Endothelial cell of umbilical vein (primary cell): ENCODE measurements around the gene ZDBF2. TPM values are rescaled to one million over a fixed set of nuclear protein-coding genes. Genes with fewer than 3 reads are reported as not detected.

ENCODE experiments used
- BruUV-seq: library from RNA; stranded (reverse); fragments of 400-500 nt; replicated peaks from 2 replicates; lab custom pipeline; 2021; lab: Mats Ljungman, UMichigan
- CTCF ChIA-PET: fragments of 300-600, 350-600 bp; sonication (Branson Sonifier 250); formaldehyde crosslinking; loops from one replicate; lab custom pipeline; 2021; ENCODE audit warnings: antibody characterized with exemption, inconsistent platforms; lab: Charles Lee
- POLR2A ChIA-PET: fragments of 300-600, 350-600 bp; sonication (Branson Sonifier 250); formaldehyde crosslinking; loops from one replicate; lab custom pipeline; 2021; ENCODE audit warnings: antibody characterized with exemption, inconsistent platforms; lab: Charles Lee
- DNase-seq: peaks from one replicate; pipeline ENCODE4 v3.0.0-alpha.2; 2011; ENCODE audit warnings: low read depth, low spot score
- FAIRE-seq: peaks from 2 replicates; lab custom pipeline; 2011; peaks lifted over from hg19 to GRCh38; lab: Jason Lieb, UNC
- H2AFZ ChIP-seq: 2 replicates; pipeline ENCODE4 v1.6.0; 2012; ENCODE audit warnings: low read depth, low read length, control low read depth, inconsistent platforms
- H3K27ac ChIP-seq: 2 replicates; pipeline ENCODE4 v1.5.1; 2011; ENCODE audit warnings: low read depth, mild to moderate bottlenecking, control low read depth, low read length, moderate library complexity; ENCODE audit not compliant: insufficient read depth
- H3K27me3 ChIP-seq, 2 experiments: 2 replicates each; pipeline versions ENCODE4 v1.6.0 to v1.6.1; 2011; ENCODE audit warnings: low read length in 2 of 2, mixed read lengths in 1 of 2; ENCODE audit not compliant: control insufficient read depth in 2 of 2, insufficient read depth in 2 of 2
- H3K36me3 ChIP-seq, 2 experiments: 2 replicates in 1 of 2; 3 replicates in 1 of 2; pipeline ENCODE4 v1.5.1; 2011; ENCODE audit warnings: low read length in 2 of 2, mild to moderate bottlenecking in 1 of 2, moderate library complexity in 1 of 2; ENCODE audit not compliant: control insufficient read depth in 2 of 2, insufficient read depth in 2 of 2; ENCODE audit errors: extremely low read depth in 1 of 2
- H3K4me1 ChIP-seq: 3 replicates; pipeline ENCODE4 v1.5.1; 2011; ENCODE audit warnings: mild to moderate bottlenecking, low read length; ENCODE audit not compliant: control insufficient read depth, insufficient read depth; ENCODE audit errors: extremely low read depth
- H3K4me2 ChIP-seq: 2 replicates; pipeline ENCODE4 v1.6.1; 2011; ENCODE audit warnings: low read length, control low read depth, mixed read lengths; ENCODE audit not compliant: insufficient read depth
- H3K4me3 ChIP-seq, 3 experiments: fragments of 200-600 bp in 1 of 3; sonication (generic), shearing (Covaris generic) in 1 of 3; replicated peaks in 1 of 3; 2 replicates each; pipeline ENCODE4 v1.5.1; 2011 to 2016; ENCODE audit warnings: control low read depth in 3 of 3, low read length in 3 of 3, mild to moderate bottlenecking in 2 of 3, inconsistent platforms in 1 of 3, low read depth in 1 of 3, moderate library complexity in 1 of 3; ENCODE audit not compliant: insufficient read depth in 1 of 3
- H3K79me2 ChIP-seq: 2 replicates; pipeline ENCODE4 v1.6.0; 2012; ENCODE audit warnings: low read length, inconsistent platforms; ENCODE audit not compliant: control insufficient read depth, insufficient read depth
- H3K9ac ChIP-seq: replicated peaks from 2 replicates; pipeline ENCODE3; 2011; ENCODE audit warnings: low read length, control low read depth; ENCODE audit not compliant: insufficient read depth; ENCODE audit errors: extremely low read depth
- H3K9me1 ChIP-seq: replicated peaks from 3 replicates; pipeline ENCODE4 v1.6.0; 2011; ENCODE audit warnings: mild to moderate bottlenecking, low read length; ENCODE audit not compliant: control insufficient read depth, insufficient read depth; ENCODE audit errors: extremely low read depth
- H3K9me3 ChIP-seq: replicated peaks from 2 replicates; pipeline ENCODE4 v1.5.1; 2012; ENCODE audit warnings: low read length, inconsistent platforms; ENCODE audit not compliant: control insufficient read depth, insufficient read depth
- H4K20me1 ChIP-seq: replicated peaks from 2 replicates; pipeline ENCODE3; 2011; ENCODE audit warnings: mild to moderate bottlenecking, low read length; ENCODE audit not compliant: control insufficient read depth, insufficient read depth; ENCODE audit errors: extremely low read depth
- EZH2 ChIP-seq: IDR thresholded peaks from 2 replicates; pipeline ENCODE4 v1.6.1; 2012; ENCODE audit warnings: borderline replicate concordance, low read depth, mild to moderate bottlenecking, moderate library complexity, low read length, inconsistent platforms; ENCODE audit not compliant: severe bottlenecking
- JUN ChIP-seq: IDR thresholded peaks from 2 replicates; pipeline ENCODE4 v1.6.1; 2011; ENCODE audit warnings: borderline replicate concordance, low read depth; ENCODE audit not compliant: insufficient read length, insufficient read depth
- MYC ChIP-seq: IDR thresholded peaks from one replicate; pipeline ENCODE4 v1.6.1; 2011; ENCODE audit warnings: mild to moderate bottlenecking, low read depth, low read length
- POLR2A ChIP-seq: IDR thresholded peaks from 2 replicates; pipeline ENCODE4 v1.6.1; 2012; ENCODE audit warnings: low read depth, mild to moderate bottlenecking, control low read depth, low read length
- POLR2AphosphoS5 ChIP-seq: IDR thresholded peaks from 2 replicates; pipeline ENCODE4 v1.6.1; 2012; ENCODE audit warnings: low read depth, mild to moderate bottlenecking, control low read depth, low read length, moderate library complexity; ENCODE audit not compliant: insufficient read depth
- dilution Hi-C: fragments of 300-500 bp; cut with MboI; formaldehyde crosslinking; loops from one replicate; pipeline ENCODE4 v1.15.0; 2019; ENCODE audit warnings: low sequenced_read_pairs; ENCODE audit not compliant: extremely low pct_ligation_motif_present
- intact Hi-C: fragments of 100-400 bp; cut with micrococcal nuclease; formaldehyde crosslinking; loops from one replicate; pipeline ENCODE4 v1.10.0; 2022
- polyA plus RNA-seq, 4 experiments: library from polyadenylated mRNA; depleted of rRNA in 3 of 4; stranded (reverse) in 3 of 4; unstranded in 1 of 4; fragments of >200 nt; gene quantifications; 2 replicates each; pipeline versions ENCODE4 v1.2.1 to v1.2.3, GENCODE V29; 2011 to 2012; ENCODE audit warnings: missing spikeins in 1 of 4
- total RNA-seq: library from RNA; stranded (reverse); gene quantifications from 2 replicates; pipeline ENCODE4 v1.2.3, GENCODE V29; 2021
- TF ChIP-seq, protein P1 (sequence below), 2 donors: IDR thresholded peaks; 1 replicate in 1 of 2; 2 replicates in 1 of 2; pipeline ENCODE4 v1.5.1; 2011; ENCODE audit warnings: low read length in 2 of 2, mild to moderate bottlenecking in 2 of 2, moderate library complexity in 2 of 2, control low read depth in 1 of 2, inconsistent platforms in 1 of 2, low read depth in 1 of 2; ENCODE audit not compliant: insufficient read depth in 1 of 2; ENCODE audit errors: extremely low read depth in 1 of 2

ZDBF2 gene
- total and polyA plus RNA-seq, 2 donors (not counting 3 experiments of a cell fraction or from before 2014, with no cell fraction given), result 1.3 to 9.6 TPM

DNA sequence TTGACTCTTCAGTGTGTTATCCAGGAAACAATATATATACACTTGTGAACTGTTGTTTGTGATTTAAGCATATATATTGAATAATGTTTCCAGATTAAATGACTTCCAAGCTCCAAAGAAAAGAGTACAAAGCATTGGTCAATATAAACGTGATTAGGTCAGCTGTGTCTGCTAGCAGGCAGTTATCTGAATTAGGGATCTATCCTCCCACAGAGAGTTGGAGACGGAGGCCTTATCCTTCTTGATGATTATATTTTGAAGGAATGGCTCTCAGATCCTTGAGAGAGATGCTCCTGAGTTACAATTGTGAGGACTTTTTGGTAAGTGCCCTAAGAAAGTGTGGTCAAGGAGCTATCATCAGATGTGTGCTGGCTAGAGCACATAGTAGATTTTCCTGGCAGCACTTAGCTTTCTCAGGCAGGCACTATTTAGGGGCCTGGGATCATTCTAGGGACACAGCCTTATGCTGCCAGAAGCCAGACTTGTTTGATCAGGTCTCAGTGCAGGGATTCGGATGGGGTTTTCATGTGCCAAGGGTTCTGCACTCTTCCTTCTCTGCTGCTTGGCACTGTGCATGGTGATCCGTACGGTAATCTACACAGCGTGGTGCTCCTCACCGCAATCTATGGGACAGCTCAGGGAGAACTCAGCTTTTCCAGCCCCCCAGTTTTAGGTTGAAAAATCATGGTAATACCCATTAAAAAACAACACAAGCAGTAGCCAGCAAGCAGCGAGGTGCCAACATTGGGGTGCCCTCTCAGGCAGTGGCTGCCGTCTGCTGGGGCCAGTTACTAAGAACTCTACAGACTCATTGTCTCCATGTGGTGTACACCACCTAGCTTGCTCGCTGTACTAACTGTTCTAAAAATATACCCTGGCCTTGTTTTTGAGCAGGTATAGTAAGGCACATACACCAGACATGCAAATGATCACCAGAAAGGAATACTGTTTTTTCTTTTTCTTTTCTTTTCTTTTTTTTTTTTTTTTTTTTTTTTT is 8.0 kb upstream of the ZDBF2 start:
- no peak overlapping the region for H3K4me3 ChIP-seq
- dilution Hi-C loops (no loop called here), intact Hi-C loops (no loop called here)
- no peak for FAIRE-seq
- H3K9me1 ChIP-seq, result no peaks in the 10 kb centered on the region
- H3K4me1 ChIP-seq, result no peaks in the 10 kb centered on the region
- no peaks in the 10 kb centered on the region for H3K36me3 ChIP-seq
- no peak overlapping the region for H3K4me2 ChIP-seq
- no peak overlapping the region for H3K9ac ChIP-seq
- no peaks in the 10 kb centered on the region for H3K9me3 ChIP-seq
- POLR2A ChIA-PET, result no interaction called here
- H2AFZ ChIP-seq, result no peak overlapping the region
- TF ChIP-seq, protein P1, sequence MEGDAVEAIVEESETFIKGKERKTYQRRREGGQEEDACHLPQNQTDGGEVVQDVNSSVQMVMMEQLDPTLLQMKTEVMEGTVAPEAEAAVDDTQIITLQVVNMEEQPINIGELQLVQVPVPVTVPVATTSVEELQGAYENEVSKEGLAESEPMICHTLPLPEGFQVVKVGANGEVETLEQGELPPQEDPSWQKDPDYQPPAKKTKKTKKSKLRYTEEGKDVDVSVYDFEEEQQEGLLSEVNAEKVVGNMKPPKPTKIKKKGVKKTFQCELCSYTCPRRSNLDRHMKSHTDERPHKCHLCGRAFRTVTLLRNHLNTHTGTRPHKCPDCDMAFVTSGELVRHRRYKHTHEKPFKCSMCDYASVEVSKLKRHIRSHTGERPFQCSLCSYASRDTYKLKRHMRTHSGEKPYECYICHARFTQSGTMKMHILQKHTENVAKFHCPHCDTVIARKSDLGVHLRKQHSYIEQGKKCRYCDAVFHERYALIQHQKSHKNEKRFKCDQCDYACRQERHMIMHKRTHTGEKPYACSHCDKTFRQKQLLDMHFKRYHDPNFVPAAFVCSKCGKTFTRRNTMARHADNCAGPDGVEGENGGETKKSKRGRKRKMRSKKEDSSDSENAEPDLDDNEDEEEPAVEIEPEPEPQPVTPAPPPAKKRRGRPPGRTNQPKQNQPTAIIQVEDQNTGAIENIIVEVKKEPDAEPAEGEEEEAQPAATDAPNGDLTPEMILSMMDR (IDR thresholded peaks at IDR 0.05; ENCODE audit: extremely low read depth in 1 of 2, insufficient read depth in 1 of 2, low read depth in 1 of 2, low read length in 2 of 2), result no peak
- TF ChIP-seq POLR2AphosphoS5 (no peak), EZH2 (no peak), MYC (no peak), POLR2A (no peak), JUN (no peak)
- CTCF ChIA-PET, result interaction anchor here (0.5 kb wide), 1 partner anchor 1274 kb away, joined by 3 read pairs; no protein-coding TSS in a partner anchor
- no peak overlapping the region for H3K27ac ChIP-seq
- H3K79me2 ChIP-seq, result no peaks in the 10 kb centered on the region
- no TSS peak for BruUV-seq
- no peaks in the 10 kb centered on the region for H4K20me1 ChIP-seq
- DNase-seq, result no peak
- peaks cover 53 to 89% of the 10 kb centered on the region in 2 experiments for H3K27me3 ChIP-seq
